Measurements from ENCODE around the gene STX11. TPM values are rescaled to one million over a fixed set of nuclear protein-coding genes. Genes with fewer than 3 reads are reported as not detected.

Gene STX11
- total RNA-seq, 1 experiment from 2014 or later: 0.69 TPM

DNA sequence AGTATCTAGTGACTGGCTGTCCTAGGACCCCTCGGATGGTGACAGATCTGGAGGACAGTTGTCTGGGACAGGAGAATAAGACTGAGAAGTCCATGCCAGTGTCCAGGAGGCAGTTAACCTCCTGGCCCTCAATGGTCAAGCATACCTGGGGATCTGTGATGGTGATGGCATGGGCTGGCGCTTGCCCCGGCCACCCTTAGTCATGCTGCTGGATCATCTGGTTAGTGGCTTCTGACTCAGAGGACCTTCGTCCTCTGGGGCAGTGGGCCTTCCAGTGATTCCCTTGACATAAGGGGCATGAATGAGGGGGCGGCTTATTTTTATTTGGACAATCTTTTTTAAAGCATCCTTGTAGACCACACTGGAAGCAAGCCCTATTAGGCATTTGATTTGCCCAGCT is 30.9 kb upstream of the STX11 start:
- Histone ChIP-seq H4K20me1 (ENCODE audit: insufficient read depth) (no peaks in the 10 kb centered on the region), H3K9me2 (ENCODE audit: insufficient read depth) (no peaks in the 10 kb centered on the region), H3K79me2 (ENCODE audit: insufficient read depth, low read length) (no peaks in the 10 kb centered on the region), H3K9ac (ENCODE audit: low read length) (no peak overlapping the region), H3K36me3 (ENCODE audit: control insufficient read depth in 1 of 2, insufficient read depth in 2 of 2, low read length in 2 of 2) (no peaks in the 10 kb centered on the region), H3K4me2 (ENCODE audit: low read length) (no peak overlapping the region), H3K4me1 (ENCODE audit: control insufficient read depth in 1 of 2, insufficient read depth in 2 of 2, low read length in 2 of 2) (no peaks in the 10 kb centered on the region), H3K9me3 (ENCODE audit: control insufficient read depth in 1 of 2, insufficient read depth in 1 of 2, low read depth in 1 of 2, low read length in 2 of 2) (no peaks in the 10 kb centered on the region), H2AFZ (ENCODE audit: low read depth, low read length, poor library complexity, severe bottlenecking) (no peak overlapping the region), H3K4me3 (replicated peaks in 1 of 2; ENCODE audit: low read depth in 1 of 2, low read length in 2 of 2) (no peak overlapping the region), H3K27ac (ENCODE audit: low read depth, low read length) (no peak overlapping the region), H3K27me3 (ENCODE audit: insufficient read depth, low read length) (no peaks in the 10 kb centered on the region)
- TF ChIP-seq REST (IDR thresholded peaks at IDR 0.05; ENCODE audit: low read depth) (no peak), JUND (IDR thresholded peaks at IDR 0.05) (no peak)
- DNase-seq (ENCODE audit: low read depth, low spot score) (no peak), ATAC-seq (no peak)
- ChIA-PET CTCF (no interaction called here), POLR2A (no interaction called here), RAD21 (ENCODE audit: low non-redundant PET in 1 of 2, low total read pairs in 2 of 2, uncharacterized antibody in 2 of 2, unreplicated experiment in 2 of 2) (no interaction called here)
- intact Hi-C loops (cut with micrococcal nuclease): no loop called here
- BruUV-seq (replicated peaks): no TSS peak

DNA sequence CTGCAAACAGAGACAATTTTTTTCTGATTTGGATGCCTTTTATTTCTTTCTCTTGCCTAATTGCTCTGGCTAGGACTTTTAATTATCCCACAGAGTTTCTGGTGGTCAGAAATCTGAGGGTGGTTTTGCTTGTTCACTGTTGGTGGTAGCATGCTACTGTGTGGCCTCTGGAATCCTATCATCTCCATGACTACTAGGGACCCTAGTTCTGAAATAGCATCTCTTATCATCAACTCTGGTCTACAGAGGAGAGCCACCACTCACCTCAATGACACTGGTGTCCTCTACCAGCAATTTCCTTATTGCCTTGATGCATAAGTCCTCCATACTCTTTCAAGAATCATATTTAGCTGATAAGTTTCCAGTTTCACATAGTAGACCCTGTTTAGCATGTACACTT is 27.5 kb upstream of the STX11 start:
- H3K27ac ChIP-seq (ENCODE audit: low read depth, low read length): no peak overlapping the region
- no TSS peak for BruUV-seq (replicated peaks)
- H3K36me3 ChIP-seq (ENCODE audit: control insufficient read depth in 1 of 2, insufficient read depth in 2 of 2, low read length in 2 of 2): no peaks in the 10 kb centered on the region
- no peaks in the 10 kb centered on the region for H3K4me1 ChIP-seq (ENCODE audit: control insufficient read depth in 1 of 2, insufficient read depth in 2 of 2, low read length in 2 of 2)
- no peaks in the 10 kb centered on the region for H4K20me1 ChIP-seq (ENCODE audit: insufficient read depth)
- no peak for DNase-seq (ENCODE audit: low read depth, low spot score)
- H3K4me3 ChIP-seq (replicated peaks in 1 of 2; ENCODE audit: low read depth in 1 of 2, low read length in 2 of 2): no peak overlapping the region
- H3K79me2 ChIP-seq (ENCODE audit: insufficient read depth, low read length): no peaks in the 10 kb centered on the region
- RAD21 ChIA-PET (ENCODE audit: low non-redundant PET in 1 of 2, low total read pairs in 2 of 2, uncharacterized antibody in 2 of 2, unreplicated experiment in 2 of 2): no interaction called here
- H3K9me2 ChIP-seq (ENCODE audit: insufficient read depth): no peaks in the 10 kb centered on the region
- no peak for TF ChIP-seq EGR1 (IDR thresholded peaks at IDR 0.05; ENCODE audit: low read depth)
- TF ChIP-seq SIN3A (IDR thresholded peaks at IDR 0.05; ENCODE audit: low read depth): no peak
- TF ChIP-seq ELF1 (IDR thresholded peaks at IDR 0.05; ENCODE audit: borderline replicate concordance, low read depth): no peak
- TF ChIP-seq CTCF (IDR thresholded peaks at IDR 0.05 in 2 of 3, conservative IDR thresholded peaks at IDR 0.05 in 1 of 3; ENCODE audit: borderline replicate concordance in 1 of 3, insufficient read depth in 1 of 3, low read depth in 2 of 3, low read length in 2 of 3): no peak
- no peak for TF ChIP-seq ZFX (IDR thresholded peaks at IDR 0.05)
- no peak for TF ChIP-seq ZNF274 (IDR thresholded peaks at IDR 0.05; ENCODE audit: low read depth, low read length)
- TF ChIP-seq EZH2 (IDR thresholded peaks at IDR 0.05): no peak
- TF ChIP-seq ATF3 (IDR thresholded peaks at IDR 0.05): no peak
- TF ChIP-seq SRF (IDR thresholded peaks at IDR 0.05; ENCODE audit: low read depth): no peak
- TF ChIP-seq YY1 (IDR thresholded peaks at IDR 0.05; ENCODE audit: extremely low read depth, insufficient replicate concordance, low read depth, low read length): no peak
- ATAC-seq: no peak
- intact Hi-C loops (cut with micrococcal nuclease): no loop called here
- no peaks in the 10 kb centered on the region for H3K9me3 ChIP-seq (ENCODE audit: control insufficient read depth in 1 of 2, insufficient read depth in 1 of 2, low read depth in 1 of 2, low read length in 2 of 2)
- no peak overlapping the region for H2AFZ ChIP-seq (ENCODE audit: low read depth, low read length, poor library complexity, severe bottlenecking)
- H3K9ac ChIP-seq (ENCODE audit: low read length): no peak overlapping the region
- CTCF ChIA-PET: interaction anchor here (1.3 kb wide), 1 partner anchor 18 kb away, joined by 3 read pairs; no protein-coding TSS in a partner anchor
- H3K4me2 ChIP-seq (ENCODE audit: low read length): no peak overlapping the region
- POLR2A ChIA-PET: no interaction called here
- H3K27me3 ChIP-seq (ENCODE audit: insufficient read depth, low read length): no peaks in the 10 kb centered on the region
